A673 (cell line): Measurements from ENCODE around the gene SLC5A2. TPM values are rescaled to one million over a fixed set of nuclear protein-coding genes. Genes with fewer than 3 reads are reported as not detected.

ENCODE experiments used
- BruUV-seq: library from RNA; stranded (reverse); fragments of 400-500 nt; replicated peaks from 2 replicates; lab custom pipeline; 2021; lab: Mats Ljungman, UMichigan
- CTCF ChIA-PET: fragments of 300-600 bp; sonication (Branson Sonifier 250); formaldehyde crosslinking; loops from one replicate; lab custom pipeline; 2022; ENCODE audit warnings: antibody characterized with exemption; lab: Charles Lee
- POLR2A ChIA-PET: fragments of 300-600 bp; sonication (Branson Sonifier 250); formaldehyde crosslinking; loops from one replicate; lab custom pipeline; 2022; ENCODE audit warnings: antibody characterized with exemption; ENCODE audit not compliant: low non-redundant PET; lab: Charles Lee
- DNase-seq: peaks from one replicate; pipeline ENCODE4 v3.0.0-alpha.2; 2015; ENCODE audit warnings: low spot score
- H3K27ac ChIP-seq: fragments of 200-600 bp; sonication (generic); 2 replicates; pipeline ENCODE4 v1.5.1; 2016; ENCODE audit warnings: mixed run types, low read depth, mild to moderate bottlenecking, mixed read lengths, antibody characterized with exemption, low read length; ENCODE audit not compliant: poor library complexity, severe bottlenecking
- H3K27me3 ChIP-seq: fragments of 200-600 bp; sonication (generic); replicated peaks from 2 replicates; pipeline ENCODE4 v1.6.1; 2017; ENCODE audit warnings: mixed run types, low read depth, mild to moderate bottlenecking, mixed read lengths, antibody characterized with exemption, low read length; ENCODE audit not compliant: insufficient read depth, poor library complexity
- H3K36me3 ChIP-seq: fragments of 200-600 bp; sonication (generic); 2 replicates; pipeline ENCODE4 v1.6.1; 2016; ENCODE audit warnings: mixed run types, mild to moderate bottlenecking, mixed read lengths, antibody characterized with exemption, low read length; ENCODE audit not compliant: insufficient read depth, poor library complexity, severe bottlenecking
- H3K4me1 ChIP-seq: fragments of 200-600 bp; sonication (generic); 2 replicates; pipeline ENCODE4 v1.6.1; 2017; ENCODE audit warnings: mixed run types, mild to moderate bottlenecking, mixed read lengths, antibody characterized with exemption, low read length; ENCODE audit not compliant: insufficient read depth, poor library complexity, severe bottlenecking
- H3K4me3 ChIP-seq: fragments of 200-600 bp; sonication (generic); 2 replicates; pipeline ENCODE4 v1.5.1; 2016; ENCODE audit warnings: low read depth, mixed run types, mild to moderate bottlenecking, mixed read lengths, low read length; ENCODE audit not compliant: poor library complexity, severe bottlenecking
- H3K9me3 ChIP-seq: fragments of 200-600 bp; sonication (generic); 2 replicates; pipeline ENCODE4 v1.6.1; 2016; ENCODE audit warnings: mixed run types, low read depth, mild to moderate bottlenecking, mixed read lengths, antibody characterized with exemption, low read length; ENCODE audit not compliant: poor library complexity, severe bottlenecking
- CTCF ChIP-seq: fragments of 300-800, 200-600 bp; sonication (generic); conservative IDR thresholded peaks from 2 replicates; pipeline ENCODE4 v1.5.1; 2017; ENCODE audit warnings: low read depth, mild to moderate bottlenecking, antibody characterized with exemption, low read length, moderate library complexity, mixed read lengths
- EZH2 ChIP-seq: fragments of 200-600 bp; sonication (generic); IDR thresholded peaks from 2 replicates; pipeline ENCODE4 v1.6.1; 2017; ENCODE audit warnings: borderline replicate concordance, low read depth, mild to moderate bottlenecking, mixed read lengths, antibody characterized with exemption, low read length; ENCODE audit not compliant: poor library complexity, severe bottlenecking
- intact Hi-C: fragments of 100-400 bp; cut with micrococcal nuclease; formaldehyde crosslinking; loops from one replicate; pipeline ENCODE4 v1.10.0; 2022; ENCODE audit not compliant: unreplicated experiment
- total RNA-seq: library from RNA; stranded (reverse); gene quantifications from 2 replicates; pipeline ENCODE4 v1.2.3, GENCODE V29; 2021

SLC5A2 gene
- total RNA-seq, 1 experiment from 2014 or later, result not detected

- intact Hi-C loops, result no loop called here
- BruUV-seq, result no TSS peak
- POLR2A ChIA-PET, result interaction anchor here (0.5 kb wide), 1 partner anchor 55 kb away, joined by 10 read pairs; no protein-coding TSS in a partner anchor
Observed at GRCh38 chr16:31489298-31489564, 6.3 kb downstream of the SLC5A2 start.

GRCh38 chr16:31489616-31490584 lies 7.0 kb downstream of the SLC5A2 start:
- intact Hi-C loops, result no loop called here
- no peak for DNase-seq
- CTCF ChIA-PET, result no interaction called here
- no peak overlapping the region for H3K27ac ChIP-seq
- H3K4me1 ChIP-seq, result peaks cover 12% of the 10 kb centered on the region
- peaks cover 10% of the 10 kb centered on the region for H3K36me3 ChIP-seq
- H3K4me3 ChIP-seq, result no peak overlapping the region
- TF ChIP-seq CTCF (no peak), EZH2 (no peak)
- H3K27me3 ChIP-seq, result no peaks in the 10 kb centered on the region
- TSS peak; percentile 32 for BruUV-seq
- H3K9me3 ChIP-seq, result no peaks in the 10 kb centered on the region
- POLR2A ChIA-PET, result interaction anchor here (0.5 kb wide), 1 partner anchor 55 kb away, joined by 10 read pairs; no protein-coding TSS in a partner anchor

More at GRCh38 chr16:31489298-31489564, 6.3 kb downstream of the SLC5A2 start:
- Histone ChIP-seq H3K36me3 (peaks cover 10% of the 10 kb centered on the region), H3K4me1 (peaks cover 12% of the 10 kb centered on the region), H3K4me3 (no peak overlapping the region), H3K27me3 (no peaks in the 10 kb centered on the region), H3K9me3 (no peaks in the 10 kb centered on the region), H3K27ac (no peak overlapping the region)
- CTCF ChIA-PET, result no interaction called here
- DNase-seq, result no peak
- TF ChIP-seq EZH2 (no peak), CTCF (no peak)

GRCh38 chr16:31491778-31492418 lies 9.0 kb downstream of the SLC5A2 start:
- ChIA-PET CTCF (no interaction called here), POLR2A (no interaction called here)
- Histone ChIP-seq H3K36me3 (peaks cover 10% of the 10 kb centered on the region), H3K27ac (no peak overlapping the region), H3K27me3 (no peaks in the 10 kb centered on the region), H3K4me3 (no peak overlapping the region), H3K9me3 (no peaks in the 10 kb centered on the region), H3K4me1 (peaks cover 12% of the 10 kb centered on the region)
- DNase-seq, result no peak
- TF ChIP-seq EZH2 (no peak), CTCF (no peak)
- no TSS peak for BruUV-seq
- intact Hi-C loops, result no loop called here
